ENCODE results near the gene RASAL3.

GRCh38 chr19:15445807-15446376 is 18.5 kb downstream of the RASAL3 start:
- TF ChIP-seq ZNF274 (IDR thresholded peaks at IDR 0.05; ENCODE audit: low read depth, low read length) (no peak), YY1 (IDR thresholded peaks at IDR 0.05; ENCODE audit: insufficient read depth, insufficient read length) (no peak)
